Measurements from ENCODE around the gene RGS17. TPM values are rescaled to one million over a fixed set of nuclear protein-coding genes. Genes with fewer than 3 reads are reported as not detected.

Gene RGS17
- total and polyA plus RNA-seq, 2 of the 13 experiments (the other 11 are each of a cell fraction or from before 2014, with no cell fraction given) = 0.04 TPM; not detected in 1

- TF ChIP-seq, protein P1, sequence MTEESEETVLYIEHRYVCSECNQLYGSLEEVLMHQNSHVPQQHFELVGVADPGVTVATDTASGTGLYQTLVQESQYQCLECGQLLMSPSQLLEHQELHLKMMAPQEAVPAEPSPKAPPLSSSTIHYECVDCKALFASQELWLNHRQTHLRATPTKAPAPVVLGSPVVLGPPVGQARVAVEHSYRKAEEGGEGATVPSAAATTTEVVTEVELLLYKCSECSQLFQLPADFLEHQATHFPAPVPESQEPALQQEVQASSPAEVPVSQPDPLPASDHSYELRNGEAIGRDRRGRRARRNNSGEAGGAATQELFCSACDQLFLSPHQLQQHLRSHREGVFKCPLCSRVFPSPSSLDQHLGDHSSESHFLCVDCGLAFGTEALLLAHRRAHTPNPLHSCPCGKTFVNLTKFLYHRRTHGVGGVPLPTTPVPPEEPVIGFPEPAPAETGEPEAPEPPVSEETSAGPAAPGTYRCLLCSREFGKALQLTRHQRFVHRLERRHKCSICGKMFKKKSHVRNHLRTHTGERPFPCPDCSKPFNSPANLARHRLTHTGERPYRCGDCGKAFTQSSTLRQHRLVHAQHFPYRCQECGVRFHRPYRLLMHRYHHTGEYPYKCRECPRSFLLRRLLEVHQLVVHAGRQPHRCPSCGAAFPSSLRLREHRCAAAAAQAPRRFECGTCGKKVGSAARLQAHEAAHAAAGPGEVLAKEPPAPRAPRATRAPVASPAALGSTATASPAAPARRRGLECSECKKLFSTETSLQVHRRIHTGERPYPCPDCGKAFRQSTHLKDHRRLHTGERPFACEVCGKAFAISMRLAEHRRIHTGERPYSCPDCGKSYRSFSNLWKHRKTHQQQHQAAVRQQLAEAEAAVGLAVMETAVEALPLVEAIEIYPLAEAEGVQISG (CRISPR knock-in tag; IDR thresholded peaks at IDR 0.05) = peak; percentile 88
- TF ChIP-seq ZBTB14 (CRISPR knock-in tag; IDR thresholded peaks at IDR 0.05) (no peak), BRD4 (CRISPR knock-in tag; IDR thresholded peaks at IDR 0.05) (0 out of 2 replicates have a peak, but pooled peaks have one; percentile 46), NCOA5 (CRISPR knock-in tag; IDR thresholded peaks at IDR 0.05) (no peak; the same call in 1 of the 2 replicates), FOXA3 (CRISPR knock-in tag; IDR thresholded peaks at IDR 0.05) (peak; percentile 50), PHF21A (CRISPR knock-in tag; IDR thresholded peaks at IDR 0.05) (no peak; the same call in none of the 2 replicates), HNRNPLL (IDR thresholded peaks at IDR 0.05; ENCODE audit: low read depth, low read length, poor library complexity, severe bottlenecking) (peak; percentile 97), ZNF772 (CRISPR knock-in tag; IDR thresholded peaks at IDR 0.05) (peak; percentile 78; the same call in 1 of the 2 replicates), ARHGAP35 (CRISPR knock-in tag; IDR thresholded peaks at IDR 0.05; ENCODE audit: borderline replicate concordance) (no peak), TAF15 (IDR thresholded peaks at IDR 0.05; ENCODE audit: low read depth, low read length, poor library complexity, severe bottlenecking) (no peak), ZZZ3 (CRISPR knock-in tag; IDR thresholded peaks at IDR 0.05; ENCODE audit: borderline replicate concordance) (no peak; the same call in 1 of the 2 replicates), MBNL3 (CRISPR knock-in tag; conservative IDR thresholded peaks at IDR 0.05) (no peak), FOXM1 (CRISPR knock-in tag; IDR thresholded peaks at IDR 0.05) (0 out of 2 replicates have a peak, but pooled peaks have one; percentile 43), SOX6 (IDR thresholded peaks at IDR 0.05) (no peak), SOX6 (CRISPR knock-in tag; IDR thresholded peaks at IDR 0.05) (peak; percentile 73), SCMH1 (CRISPR knock-in tag; IDR thresholded peaks at IDR 0.05; ENCODE audit: borderline replicate concordance) (no peak), ZNF780A (CRISPR knock-in tag; IDR thresholded peaks at IDR 0.05) (no peak), KDM1A (CRISPR knock-in tag; IDR thresholded peaks at IDR 0.05) (no peak), CC2D1A (CRISPR knock-in tag; IDR thresholded peaks at IDR 0.05) (no peak), ARNT (IDR thresholded peaks at IDR 0.05) (no peak), RXRA (CRISPR knock-in tag; IDR thresholded peaks at IDR 0.05) (peak; percentile 83), ZNF629 (CRISPR knock-in tag; conservative IDR thresholded peaks at IDR 0.05) (peak; percentile 83), HMG20A (CRISPR knock-in tag; IDR thresholded peaks at IDR 0.05; ENCODE audit: borderline replicate concordance) (no peak), ZNF44 (CRISPR knock-in tag; IDR thresholded peaks at IDR 0.05) (no peak), NFKBIZ (CRISPR knock-in tag; IDR thresholded peaks at IDR 0.05) (peak; percentile 91), TBX2 (CRISPR knock-in tag; IDR thresholded peaks at IDR 0.05; ENCODE audit: borderline replicate concordance) (peak; percentile 77; the same call in 1 of the 2 replicates), ELF4 (CRISPR knock-in tag; IDR thresholded peaks at IDR 0.05; ENCODE audit: borderline replicate concordance) (peak; percentile 95), BHLHE40 (IDR thresholded peaks at IDR 0.05; ENCODE audit: low read length) (0 out of 2 replicates have a peak, but pooled peaks have one; percentile 6), HES4 (CRISPR knock-in tag; IDR thresholded peaks at IDR 0.05; ENCODE audit: borderline replicate concordance) (no peak), HOXA7 (CRISPR knock-in tag; IDR thresholded peaks at IDR 0.05) (no peak)
Observed at GRCh38 chr6:153002613-153003365, 128.3 kb downstream of the RGS17 start, which contains the start of gene MTRF1L (continued).
